SK-N-SH (cell line): Measurements from ENCODE around the gene ORM1. TPM values are rescaled to one million over a fixed set of nuclear protein-coding genes. Genes with fewer than 3 reads are reported as not detected.
A peak's percentile ranks its signal among the peaks of the same experiment; 100 is the strongest.

Experiments used
- CTCF ChIA-PET: fragments of 300-600, 350-600 bp; formaldehyde crosslinking; extraction: SDS; loops from one replicate; lab custom pipeline; 2021; lab: Yijun Ruan, JAX
- POLR2A ChIA-PET: fragments of 350-600 bp; sonication (Branson Sonifier 250); formaldehyde crosslinking; extraction: SDS; loops from one replicate; lab custom pipeline; 2020; ENCODE audit warnings: antibody characterized with exemption, inconsistent platforms; lab: Yijun Ruan, JAX
- DNase-seq: peaks from one replicate; pipeline ENCODE4 v3.0.0; 2012
- H2AFZ ChIP-seq: fragments of 200-600 bp; sonication (generic); 2 replicates; pipeline ENCODE4 v1.8.1; 2016; ENCODE audit warnings: antibody characterized with exemption, mild to moderate bottlenecking, low read depth
- H3F3A ChIP-seq: fragments of 200-600 bp; sonication (generic); replicated peaks from 2 replicates; pipeline ENCODE3; 2016; ENCODE audit warnings: antibody characterized with exemption, mild to moderate bottlenecking; ENCODE audit not compliant: insufficient read depth
- H3K27ac ChIP-seq, 2 experiments: fragments of 200-500 bp in 1 of 2; fragments of 200-600 bp in 1 of 2; sonication (Bioruptor generic) in 1 of 2; sonication (generic), shearing (Covaris generic) in 1 of 2; 2 replicates each; pipeline versions ENCODE4 v1.5.1 to v1.6.1; 2014 to 2016; ENCODE audit warnings: low read depth in 2 of 2, inconsistent platforms in 1 of 2, low read length in 1 of 2, mild to moderate bottlenecking in 1 of 2, mixed read lengths in 1 of 2
- H3K27me3 ChIP-seq: fragments of 200-600 bp; sonication (generic), shearing (Covaris generic); 2 replicates; pipeline ENCODE4 v1.6.1; 2016; ENCODE audit warnings: mixed run types; ENCODE audit not compliant: insufficient read depth
- H3K36me3 ChIP-seq, 2 experiments: fragments of 200-500 bp in 1 of 2; fragments of 200-600 bp in 1 of 2; sonication (Bioruptor generic) in 1 of 2; sonication (generic) in 1 of 2; replicated peaks in 1 of 2; 2 replicates each; pipeline versions ENCODE3 to v1.5.1; 2014 to 2016; ENCODE audit warnings: low read length in 1 of 2, mild to moderate bottlenecking in 1 of 2; ENCODE audit not compliant: insufficient read depth in 2 of 2, control insufficient read depth in 1 of 2
- H3K4me1 ChIP-seq, 2 experiments: fragments of 200-500 bp in 1 of 2; fragments of 200-600 bp in 1 of 2; sonication (Bioruptor generic) in 1 of 2; sonication (generic), shearing (Covaris generic) in 1 of 2; 2 replicates each; pipeline versions ENCODE4 v1.5.1 to v1.6.1; 2014 to 2016; ENCODE audit warnings: low read depth in 1 of 2, low read length in 1 of 2, mixed run types in 1 of 2; ENCODE audit not compliant: insufficient read depth in 2 of 2, control insufficient read depth in 1 of 2
- H3K4me2 ChIP-seq: fragments of 200-600 bp; sonication (generic), shearing (Covaris generic); 2 replicates; pipeline ENCODE4 v1.6.1; 2017; ENCODE audit warnings: mixed run types
- H3K4me3 ChIP-seq, 2 experiments: fragments of 200-500 bp in 1 of 2; fragments of 200-600 bp in 1 of 2; sonication (Bioruptor generic) in 1 of 2; sonication (generic), shearing (Covaris generic) in 1 of 2; 2 replicates each; pipeline versions ENCODE4 v1.5.1 to v1.8.1; 2014 to 2016; ENCODE audit warnings: low read depth in 2 of 2, inconsistent platforms in 1 of 2, low read length in 1 of 2, mild to moderate bottlenecking in 1 of 2, mixed read lengths in 1 of 2, moderate library complexity in 1 of 2
- H3K79me2 ChIP-seq: fragments of 200-600 bp; sonication (generic); 2 replicates; pipeline ENCODE4 v1.8.1; 2017; ENCODE audit warnings: mild to moderate bottlenecking; ENCODE audit not compliant: insufficient read depth
- H3K9ac ChIP-seq: fragments of 200-600 bp; sonication (generic); 2 replicates; pipeline ENCODE4 v1.6.1; 2017; ENCODE audit warnings: mixed run types
- H3K9me2 ChIP-seq: fragments of 200-600 bp; sonication (generic); 2 replicates; pipeline ENCODE4 v1.6.1; 2017; ENCODE audit warnings: mixed run types
- H3K9me3 ChIP-seq: fragments of 200-600 bp; sonication (generic); 2 replicates; pipeline ENCODE4 v1.6.1; 2017; ENCODE audit warnings: mixed run types, mild to moderate bottlenecking, moderate library complexity
- H4K20me1 ChIP-seq: fragments of 200-600 bp; sonication (generic); 2 replicates; pipeline ENCODE4 v1.6.1; 2017; ENCODE audit warnings: mild to moderate bottlenecking, mixed run types; ENCODE audit not compliant: insufficient read depth
- ELF1 ChIP-seq: IDR thresholded peaks from 2 replicates; pipeline ENCODE4 v1.4.0; 2012
- EP300 ChIP-seq, 2 experiments: IDR thresholded peaks; 2 replicates each; pipeline versions ENCODE4 v1.4.0 to v1.6.1; 2012; ENCODE audit warnings: borderline replicate concordance in 1 of 2, low read depth in 1 of 2, low read length in 1 of 2
- FOSL2 ChIP-seq: IDR thresholded peaks from 2 replicates; pipeline ENCODE4 v1.4.0; 2012; ENCODE audit warnings: low read depth, mild to moderate bottlenecking, moderate library complexity, borderline replicate concordance
- FOXM1 ChIP-seq: IDR thresholded peaks from 2 replicates; pipeline ENCODE4 v1.4.0; 2012; ENCODE audit warnings: low read depth, mild to moderate bottlenecking
- JUND ChIP-seq: IDR thresholded peaks from 2 replicates; pipeline ENCODE4 v1.4.0; 2012
- MEF2A ChIP-seq: IDR thresholded peaks from 2 replicates; pipeline ENCODE4 v1.4.0; 2012; ENCODE audit warnings: low read depth, borderline replicate concordance
- NFIC ChIP-seq: IDR thresholded peaks from 2 replicates; pipeline ENCODE4 v1.4.0; 2012; ENCODE audit warnings: borderline replicate concordance
- PBX3 ChIP-seq: IDR thresholded peaks from 2 replicates; pipeline ENCODE4; 2012
- POLR2AphosphoS5 ChIP-seq: IDR thresholded peaks from 2 replicates; pipeline ENCODE4 v1.6.1; 2012; ENCODE audit warnings: low read depth, low read length
- RAD21 ChIP-seq: IDR thresholded peaks from 2 replicates; pipeline ENCODE4 v1.6.1; 2012; ENCODE audit warnings: mild to moderate bottlenecking, low read length
- RFX5 ChIP-seq: IDR thresholded peaks from 2 replicates; pipeline ENCODE4 v1.6.1; 2012; ENCODE audit warnings: mild to moderate bottlenecking, improper control_type of control experiment, low read length
- RXRA ChIP-seq: IDR thresholded peaks from 2 replicates; pipeline ENCODE4 v1.4.0; 2012; ENCODE audit warnings: low read depth, mild to moderate bottlenecking, borderline replicate concordance
- TEAD4 ChIP-seq: IDR thresholded peaks from 2 replicates; pipeline ENCODE4 v1.4.0; 2012; ENCODE audit warnings: mild to moderate bottlenecking, borderline replicate concordance; ENCODE audit not compliant: insufficient read depth
- USF1 ChIP-seq: IDR thresholded peaks from 2 replicates; pipeline ENCODE4 v1.4.0; 2012; ENCODE audit warnings: low read depth, borderline replicate concordance
- YY1 ChIP-seq: IDR thresholded peaks from 2 replicates; pipeline ENCODE4 v1.4.0; 2012; ENCODE audit warnings: low read depth, mild to moderate bottlenecking
- ZBTB33 ChIP-seq: IDR thresholded peaks from 2 replicates; pipeline ENCODE4 v1.4.0; 2012; ENCODE audit warnings: low read depth, borderline replicate concordance
- WGBS: methylation state at CpG from one replicate; pipeline ENCODE4 v1.1.6; 2017; ENCODE audit warnings: low lambda C conversion rate; 5-methylcytosine and 5-hydroxymethylcytosine counted together
- polyA plus RNA-seq, 3 experiments: library from polyadenylated mRNA; depleted of rRNA; stranded (reverse); fragments of >200 nt; gene quantifications; 2 replicates each; pipeline ENCODE4 v1.2.3, GENCODE V29; 2012
- TF ChIP-seq, protein P1 (sequence below): IDR thresholded peaks from 2 replicates; pipeline ENCODE4 v1.6.1; 2012; ENCODE audit warnings: mild to moderate bottlenecking, low read depth, low read length, moderate library complexity

ORM1 gene
- polyA plus RNA-seq, 1 of the 3 experiments (the other 2 are of a cell fraction) = not detected

- TF ChIP-seq YY1 = no peak
- TF ChIP-seq USF1 = no peak
- no peak for TF ChIP-seq RAD21
- no peak for TF ChIP-seq JUND
- no peak for TF ChIP-seq TEAD4
- no peak for TF ChIP-seq RFX5
- no peak for TF ChIP-seq MEF2A
- no peak for TF ChIP-seq FOXM1
- TF ChIP-seq ZBTB33 = no peak
- no peak for TF ChIP-seq ELF1
- no peak for TF ChIP-seq FOSL2
- no peak overlapping the region for H3K4me2 ChIP-seq
- no peak overlapping the region for H2AFZ ChIP-seq
- ChIA-PET CTCF (interaction anchor here (0.9 to 16.3 kb wide), 3 partner anchors 14 to 167 kb away, joined by 4 to 186 read pairs (median 85); partner anchors contain the start of gene COL27A1), POLR2A (no interaction called here)
- H3K79me2 ChIP-seq = no peaks in the 10 kb centered on the region
- H3K4me1 ChIP-seq = peaks cover 0 to 8% of the 10 kb centered on the region in 2 experiments; a peak in 1 of 4 replicates
- no peaks in the 10 kb centered on the region for H3K9me2 ChIP-seq
- 82% methylated on average over 9 of the region's 15 CpGs for WGBS
- H3F3A ChIP-seq = peaks cover 7% of the 10 kb centered on the region
- H3K9ac ChIP-seq = no peak overlapping the region
- H3K27me3 ChIP-seq = no peaks in the 10 kb centered on the region
- H3K27ac ChIP-seq = no peak overlapping the region
- H3K4me3 ChIP-seq = no peak overlapping the region
- H3K36me3 ChIP-seq = no peaks in the 10 kb centered on the region
- no peaks in the 10 kb centered on the region for H4K20me1 ChIP-seq
- DNase-seq = no peak
- H3K9me3 ChIP-seq = no peaks in the 10 kb centered on the region
Observed at GRCh38 chr9:114275246-114276004, 47.5 kb upstream of the ORM1 start.

- Histone ChIP-seq H3F3A (peaks cover 7% of the 10 kb centered on the region), H3K36me3 (no peaks in the 10 kb centered on the region), H3K79me2 (no peaks in the 10 kb centered on the region), H3K4me2 (0 out of 2 replicates have a peak overlapping the region, but pooled peaks have one; percentile 22), H3K27me3 (no peaks in the 10 kb centered on the region), H3K4me3 (no peak overlapping the region), H3K9ac (peak overlapping the region; percentile 23; the same call in 1 of the 2 replicates), H4K20me1 (no peaks in the 10 kb centered on the region), H3K9me2 (no peaks in the 10 kb centered on the region), H3K9me3 (no peaks in the 10 kb centered on the region), H3K4me1 (peaks cover 8 to 12% of the 10 kb centered on the region in 2 experiments; a peak in 2 of 4 replicates), H2AFZ (no peak overlapping the region), H3K27ac (peak overlapping the region in 1 of 2 experiments; percentile 72; a peak in 2 of 4 replicates)
- no peak for DNase-seq
- WGBS = 88% methylated on average over 18 of the region's 18 CpGs
- ChIA-PET CTCF (interaction anchor here (0.9 to 1.3 kb wide), 2 partner anchors 14 to 121 kb away, joined by 3 to 4 read pairs; partner anchors contain the start of gene COL27A1), POLR2A (no interaction called here)
- peak; percentile 94 for TF ChIP-seq FOSL2
- peak; percentile 35; the same call in 1 of the 2 replicates for TF ChIP-seq POLR2AphosphoS5
- peak; percentile 88 for TF ChIP-seq JUND
- peak; percentile 95 for TF ChIP-seq MEF2A
- TF ChIP-seq NFIC = peak; percentile 73
- peak; percentile 82; the same call in 1 of the 2 replicates for TF ChIP-seq RXRA
- peak in 1 of 2 experiments; percentile 65; a peak in 1 of 4 replicates for TF ChIP-seq EP300 (IDR thresholded peaks at IDR 0.05; ENCODE audit: borderline replicate concordance in 1 of 2, low read depth in 1 of 2, low read length in 1 of 2)
- TF ChIP-seq, protein P1, sequence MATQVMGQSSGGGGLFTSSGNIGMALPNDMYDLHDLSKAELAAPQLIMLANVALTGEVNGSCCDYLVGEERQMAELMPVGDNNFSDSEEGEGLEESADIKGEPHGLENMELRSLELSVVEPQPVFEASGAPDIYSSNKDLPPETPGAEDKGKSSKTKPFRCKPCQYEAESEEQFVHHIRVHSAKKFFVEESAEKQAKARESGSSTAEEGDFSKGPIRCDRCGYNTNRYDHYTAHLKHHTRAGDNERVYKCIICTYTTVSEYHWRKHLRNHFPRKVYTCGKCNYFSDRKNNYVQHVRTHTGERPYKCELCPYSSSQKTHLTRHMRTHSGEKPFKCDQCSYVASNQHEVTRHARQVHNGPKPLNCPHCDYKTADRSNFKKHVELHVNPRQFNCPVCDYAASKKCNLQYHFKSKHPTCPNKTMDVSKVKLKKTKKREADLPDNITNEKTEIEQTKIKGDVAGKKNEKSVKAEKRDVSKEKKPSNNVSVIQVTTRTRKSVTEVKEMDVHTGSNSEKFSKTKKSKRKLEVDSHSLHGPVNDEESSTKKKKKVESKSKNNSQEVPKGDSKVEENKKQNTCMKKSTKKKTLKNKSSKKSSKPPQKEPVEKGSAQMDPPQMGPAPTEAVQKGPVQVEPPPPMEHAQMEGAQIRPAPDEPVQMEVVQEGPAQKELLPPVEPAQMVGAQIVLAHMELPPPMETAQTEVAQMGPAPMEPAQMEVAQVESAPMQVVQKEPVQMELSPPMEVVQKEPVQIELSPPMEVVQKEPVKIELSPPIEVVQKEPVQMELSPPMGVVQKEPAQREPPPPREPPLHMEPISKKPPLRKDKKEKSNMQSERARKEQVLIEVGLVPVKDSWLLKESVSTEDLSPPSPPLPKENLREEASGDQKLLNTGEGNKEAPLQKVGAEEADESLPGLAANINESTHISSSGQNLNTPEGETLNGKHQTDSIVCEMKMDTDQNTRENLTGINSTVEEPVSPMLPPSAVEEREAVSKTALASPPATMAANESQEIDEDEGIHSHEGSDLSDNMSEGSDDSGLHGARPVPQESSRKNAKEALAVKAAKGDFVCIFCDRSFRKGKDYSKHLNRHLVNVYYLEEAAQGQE = no peak
- peak; percentile 42; the same call in 1 of the 2 replicates for TF ChIP-seq PBX3
Observed at GRCh38 chr9:114276908-114277821, 45.7 kb upstream of the ORM1 start.
